ENCODE measurements around the gene YIPF2.

The YIPF2 gene

GRCh38 chr19:10928563-10929401, at the start of gene YIPF2, which contains the start of gene TIMM29:
Gene YIPF2 (minus strand): TSS chr19:10928639. CDS start chr19:10928410, 229 bp downstream.
Gene TIMM29 (plus strand): TSS chr19:10928811. CDS start chr19:10928823, 12 bp downstream.
- H3K4me3 Mint-ChIP-seq, result peak within 1 kb of the TSS; percentile 92
- H3K4me1 Mint-ChIP-seq, result peaks cover 24% of the 10 kb centered on the region
- H3K36me3 Mint-ChIP-seq (ENCODE audit: low read depth), result peaks cover 21% of the 10 kb centered on the region
- no peaks in the 10 kb centered on the region for H3K9me3 Mint-ChIP-seq
- peak within 1 kb of the TSS; percentile 66 for H3K27ac Mint-ChIP-seq
- TF ChIP-seq, protein P1, sequence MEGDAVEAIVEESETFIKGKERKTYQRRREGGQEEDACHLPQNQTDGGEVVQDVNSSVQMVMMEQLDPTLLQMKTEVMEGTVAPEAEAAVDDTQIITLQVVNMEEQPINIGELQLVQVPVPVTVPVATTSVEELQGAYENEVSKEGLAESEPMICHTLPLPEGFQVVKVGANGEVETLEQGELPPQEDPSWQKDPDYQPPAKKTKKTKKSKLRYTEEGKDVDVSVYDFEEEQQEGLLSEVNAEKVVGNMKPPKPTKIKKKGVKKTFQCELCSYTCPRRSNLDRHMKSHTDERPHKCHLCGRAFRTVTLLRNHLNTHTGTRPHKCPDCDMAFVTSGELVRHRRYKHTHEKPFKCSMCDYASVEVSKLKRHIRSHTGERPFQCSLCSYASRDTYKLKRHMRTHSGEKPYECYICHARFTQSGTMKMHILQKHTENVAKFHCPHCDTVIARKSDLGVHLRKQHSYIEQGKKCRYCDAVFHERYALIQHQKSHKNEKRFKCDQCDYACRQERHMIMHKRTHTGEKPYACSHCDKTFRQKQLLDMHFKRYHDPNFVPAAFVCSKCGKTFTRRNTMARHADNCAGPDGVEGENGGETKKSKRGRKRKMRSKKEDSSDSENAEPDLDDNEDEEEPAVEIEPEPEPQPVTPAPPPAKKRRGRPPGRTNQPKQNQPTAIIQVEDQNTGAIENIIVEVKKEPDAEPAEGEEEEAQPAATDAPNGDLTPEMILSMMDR (IDR thresholded peaks at IDR 0.05), result no peak
- peak; percentile 94 for DNase-seq
- H3K27me3 Mint-ChIP-seq (ENCODE audit: low read depth, poor library complexity), result no peaks in the 10 kb centered on the region

- peaks cover 41% of the 10 kb centered on the region for H3K4me1 Mint-ChIP-seq
- H3K9me3 Mint-ChIP-seq, result peaks cover 13% of the 10 kb centered on the region
- DNase-seq, result no peak
- TF ChIP-seq, protein P1 (IDR thresholded peaks at IDR 0.05), result no peak
- H3K36me3 Mint-ChIP-seq (ENCODE audit: low read depth), result peaks cover 61% of the 10 kb centered on the region
- H3K4me3 Mint-ChIP-seq, result no peak overlapping the region
- peak overlapping the region; percentile 39 for H3K27ac Mint-ChIP-seq
- H3K27me3 Mint-ChIP-seq (ENCODE audit: low read depth, poor library complexity), result no peaks in the 10 kb centered on the region
Observed at GRCh38 chr19:10977742-10978092, 49.3 kb upstream of the YIPF2 start.

GRCh38 chr19:10976131-10976892, 47.9 kb upstream of the YIPF2 start:
- peaks cover 17% of the 10 kb centered on the region for H3K9me3 Mint-ChIP-seq
- H3K36me3 Mint-ChIP-seq (ENCODE audit: low read depth), result peaks cover 65% of the 10 kb centered on the region
- no peaks in the 10 kb centered on the region for H3K27me3 Mint-ChIP-seq (ENCODE audit: low read depth, poor library complexity)
- peak overlapping the region; percentile 96 for H3K27ac Mint-ChIP-seq
- no peak overlapping the region for H3K4me3 Mint-ChIP-seq
- no peak for DNase-seq
- TF ChIP-seq, protein P1 (IDR thresholded peaks at IDR 0.05), result no peak
- peaks cover 34% of the 10 kb centered on the region for H3K4me1 Mint-ChIP-seq

GRCh38 chr19:10975374-10976130, 47.1 kb upstream of the YIPF2 start:
- Mint-ChIP-seq H3K27ac (peak overlapping the region; percentile 93), H3K27me3 (ENCODE audit: low read depth, poor library complexity) (no peaks in the 10 kb centered on the region)

DNA sequence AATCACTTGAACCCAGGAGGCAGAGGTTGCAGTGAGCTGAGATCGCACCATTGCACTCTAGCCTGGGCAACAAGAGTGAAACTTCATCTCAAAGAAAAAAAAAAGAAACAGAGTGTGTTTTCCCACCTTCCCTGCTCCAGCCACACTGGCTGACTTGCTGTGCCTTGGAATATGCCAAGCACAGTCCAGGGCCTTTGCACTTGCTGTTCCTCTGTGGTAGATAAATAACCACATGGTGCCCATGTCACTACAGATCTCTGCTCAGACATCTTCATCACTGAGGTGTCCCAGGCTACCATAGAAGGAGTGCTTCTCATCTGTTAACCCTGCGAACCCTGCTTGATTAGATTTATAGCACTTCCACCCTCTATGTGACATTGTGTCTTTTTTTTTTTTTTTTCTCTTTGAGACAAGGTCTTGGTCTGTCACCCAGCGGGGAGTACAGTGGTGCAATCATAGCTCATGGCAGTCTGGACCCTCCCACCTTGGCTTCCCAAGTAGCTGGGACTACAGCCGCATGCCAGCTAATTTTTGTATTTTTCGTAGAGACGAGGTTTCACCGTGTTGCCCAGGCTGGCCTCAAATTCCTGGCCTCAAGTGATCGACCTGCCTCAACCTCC, 42.8 kb upstream of the YIPF2 start:
- peaks cover 56% of the 10 kb centered on the region for H3K36me3 Mint-ChIP-seq (ENCODE audit: low read depth)
- peaks cover 24% of the 10 kb centered on the region for H3K9me3 Mint-ChIP-seq
- peaks cover 45% of the 10 kb centered on the region for H3K4me1 Mint-ChIP-seq
- no peak overlapping the region for H3K4me3 Mint-ChIP-seq
- peak overlapping the region; percentile 51 for H3K27ac Mint-ChIP-seq
- DNase-seq, result no peak
- no peaks in the 10 kb centered on the region for H3K27me3 Mint-ChIP-seq (ENCODE audit: low read depth, poor library complexity)
- TF ChIP-seq, protein P1 (IDR thresholded peaks at IDR 0.05), result no peak

More at GRCh38 chr19:10975374-10976130, 47.1 kb upstream of the YIPF2 start:
- Mint-ChIP-seq H3K36me3 (ENCODE audit: low read depth) (peaks cover 69% of the 10 kb centered on the region), H3K4me3 (no peak overlapping the region), H3K9me3 (peaks cover 23% of the 10 kb centered on the region), H3K4me1 (peaks cover 28% of the 10 kb centered on the region)
- DNase-seq, result no peak
- TF ChIP-seq, protein P1 (IDR thresholded peaks at IDR 0.05), result no peak

Data from nephron progenitor cell (in vitro differentiated cells).